GM21825 (cell line): ENCODE results near the gene MBD2.
"Not testable (repeated sequence)": the region's sequence is repeated elsewhere in the genome, so short reads cannot be mapped to it uniquely, and the experiment has no call there.

Experiments
- ATAC-seq: cut with Tn5 transposase; IDR thresholded peaks from one replicate; pipeline ENCODE4 v1.9.1; 2021; ENCODE audit warnings: mild to moderate bottlenecking, moderate library complexity; ENCODE audit not compliant: unreplicated experiment

The MBD2 gene

GRCh38 chr18:54238173-54238936 lies 13.9 kb upstream of the MBD2 start:
- ATAC-seq, result no peak

DNA sequence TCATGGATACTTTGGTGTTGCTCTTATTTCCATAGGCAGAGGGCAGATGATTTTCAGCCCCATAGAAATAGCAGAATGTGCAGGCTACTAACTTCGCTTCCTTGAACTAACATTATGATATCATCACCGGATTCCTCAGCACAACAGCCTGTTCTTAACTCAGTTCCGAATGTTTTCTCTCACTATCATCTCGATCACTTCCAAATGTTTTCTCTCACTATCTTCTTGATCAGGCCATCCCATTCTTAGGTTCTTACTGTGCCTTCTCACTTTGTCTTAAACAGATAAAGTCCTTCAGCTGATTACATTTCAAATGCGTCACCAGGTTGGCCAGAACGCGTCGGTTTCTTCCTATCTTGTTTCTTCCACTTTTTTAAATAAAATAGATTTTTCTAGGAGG lies 11.4 kb upstream of the MBD2 start:
- no peak for ATAC-seq

DNA sequence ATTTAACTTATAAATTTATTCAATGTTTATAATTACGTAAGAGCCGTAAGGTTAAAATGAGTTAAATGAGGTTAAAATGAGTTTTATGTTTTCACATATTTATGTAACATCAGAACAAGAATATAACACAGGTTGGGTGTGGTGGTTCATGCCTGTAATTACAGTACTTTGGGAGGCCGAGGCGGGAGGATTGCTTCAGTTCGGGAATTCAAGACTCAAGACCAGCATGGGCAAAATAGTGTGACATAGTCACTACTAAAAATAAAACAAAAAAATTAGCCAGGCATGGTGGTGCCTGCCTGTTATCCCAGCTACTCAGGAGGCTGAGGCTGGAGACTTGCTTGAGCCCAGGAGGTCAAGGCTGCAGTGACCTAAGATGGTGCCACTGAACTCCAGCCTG lies 9.3 kb upstream of the MBD2 start:
- no peak for ATAC-seq

DNA sequence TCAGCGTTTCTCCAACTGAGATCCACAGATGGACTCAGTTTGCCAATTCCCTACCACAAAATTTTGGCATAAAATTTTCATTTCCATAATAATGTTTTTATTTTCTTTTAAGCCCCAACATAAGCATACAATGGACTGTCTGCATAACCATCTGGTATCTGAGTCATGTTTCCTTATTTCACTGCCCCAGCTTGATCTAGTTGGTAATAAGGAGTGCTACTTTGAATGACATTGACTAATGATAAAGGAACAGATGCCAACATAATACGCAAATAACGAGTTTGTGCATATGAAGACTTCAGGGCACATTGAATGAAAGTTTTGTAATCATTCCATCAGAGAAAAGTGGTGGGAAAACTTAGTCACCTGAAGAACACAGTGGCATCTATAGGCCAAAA lies 8.8 kb upstream of the MBD2 start:
- ATAC-seq, result no peak

DNA sequence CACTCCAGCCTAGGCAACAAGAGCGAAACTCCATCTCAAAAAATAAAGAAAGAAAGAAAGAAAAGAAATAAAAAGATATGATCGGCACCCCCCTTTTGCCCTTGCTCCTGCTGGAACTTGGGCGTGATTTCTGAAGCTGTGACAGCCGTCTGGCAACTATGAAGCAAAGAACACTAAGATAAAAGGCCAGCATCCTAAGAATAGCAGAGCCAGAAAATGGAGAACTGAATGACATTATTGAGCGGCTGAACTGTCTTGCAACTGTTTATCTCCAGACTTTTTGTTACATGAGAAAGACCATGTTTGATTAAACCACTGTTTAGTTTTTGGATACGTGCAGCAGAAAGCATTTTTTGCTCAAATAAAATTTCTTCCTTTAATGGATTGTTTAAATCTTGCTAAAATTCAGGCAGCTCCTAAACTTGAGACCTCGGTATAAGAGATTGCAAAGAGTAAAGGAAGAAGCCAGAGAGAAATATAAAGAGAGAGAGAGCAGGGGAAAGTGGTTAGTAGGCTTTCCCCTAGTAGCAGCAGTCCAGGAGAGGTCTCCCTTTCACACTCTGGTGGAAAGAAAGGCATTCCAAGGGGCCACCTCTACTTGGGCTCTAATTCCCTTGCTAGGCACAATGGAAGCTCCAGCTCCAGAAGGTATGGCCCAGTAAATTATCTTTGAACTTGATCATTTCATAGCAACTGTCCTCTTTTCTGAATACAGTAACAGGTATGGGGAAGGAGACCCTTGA lies 8.2 kb upstream of the MBD2 start:
- ATAC-seq, result no peak

- ATAC-seq, result no peak
Observed at GRCh38 chr18:54229421-54230059, 5.1 kb upstream of the MBD2 start.

- no peak for ATAC-seq
Observed at GRCh38 chr18:54228364-54228763, 3.9 kb upstream of the MBD2 start.

- peak; percentile 19 for ATAC-seq
Observed at GRCh38 chr18:54223568-54224241, 764 bp downstream of the MBD2 start.

GRCh38 chr18:54222922-54223567 lies 1.4 kb downstream of the MBD2 start:
- peak; percentile 35 for ATAC-seq

DNA sequence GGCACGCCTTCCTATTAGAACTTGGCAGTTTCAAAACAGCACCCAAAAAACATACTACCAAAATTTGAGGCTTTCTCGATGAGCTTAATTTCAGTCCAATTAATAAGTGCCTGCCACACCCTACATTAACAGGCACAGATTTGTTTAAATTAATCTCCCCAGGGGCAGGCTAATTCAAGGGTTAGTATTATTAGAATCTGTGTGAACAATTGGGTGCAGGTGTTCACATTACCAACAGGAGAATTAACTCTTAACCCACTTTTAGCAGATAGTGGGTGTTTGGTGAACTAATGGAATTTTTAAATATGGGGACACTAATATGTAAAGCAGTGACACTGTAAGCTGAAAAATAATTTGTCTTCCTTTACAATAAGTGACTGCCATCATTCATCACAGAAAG lies 4.1 kb downstream of the MBD2 start:
- ATAC-seq, result no peak

DNA sequence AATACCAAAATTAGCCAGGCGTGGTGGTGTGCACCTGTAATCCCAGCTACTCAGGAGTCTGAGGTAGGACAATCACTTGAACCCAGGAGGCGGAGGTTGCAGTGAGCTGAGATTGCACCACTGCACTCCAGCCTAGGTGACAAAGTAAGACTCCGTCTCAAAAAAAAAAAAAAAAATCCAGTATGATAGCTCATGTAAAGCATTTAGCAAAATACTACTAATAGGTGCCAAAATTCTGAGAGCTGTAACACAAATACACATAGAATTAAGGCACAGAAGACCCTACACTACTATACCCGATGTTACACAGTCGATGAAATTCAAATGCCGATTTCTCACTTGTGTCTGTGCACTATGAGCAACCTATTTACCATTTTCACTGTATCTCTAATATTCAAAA lies 5.7 kb downstream of the MBD2 start:
- not testable (repeated sequence) for ATAC-seq

- ATAC-seq, result no peak
Observed at GRCh38 chr18:54218299-54218698, 6.2 kb downstream of the MBD2 start.

DNA sequence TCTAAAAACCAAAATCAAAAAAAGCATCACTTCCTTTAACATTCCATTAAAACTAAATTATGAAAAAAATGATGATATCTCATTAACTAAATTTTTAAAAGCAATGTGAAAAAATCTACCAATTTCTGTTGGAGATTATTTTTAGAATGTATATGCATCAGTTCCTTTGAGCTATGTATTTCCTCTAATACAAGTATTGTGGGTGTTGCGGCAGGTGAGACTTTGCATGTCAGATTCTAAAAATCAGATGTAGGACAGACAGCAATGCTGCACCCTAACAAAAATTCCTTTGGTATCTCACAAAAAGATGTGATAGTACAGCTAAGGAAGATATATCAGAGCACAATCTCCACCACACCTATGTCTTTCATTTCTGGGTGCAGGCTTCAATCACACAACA lies 6.8 kb downstream of the MBD2 start:
- ATAC-seq, result no peak

DNA sequence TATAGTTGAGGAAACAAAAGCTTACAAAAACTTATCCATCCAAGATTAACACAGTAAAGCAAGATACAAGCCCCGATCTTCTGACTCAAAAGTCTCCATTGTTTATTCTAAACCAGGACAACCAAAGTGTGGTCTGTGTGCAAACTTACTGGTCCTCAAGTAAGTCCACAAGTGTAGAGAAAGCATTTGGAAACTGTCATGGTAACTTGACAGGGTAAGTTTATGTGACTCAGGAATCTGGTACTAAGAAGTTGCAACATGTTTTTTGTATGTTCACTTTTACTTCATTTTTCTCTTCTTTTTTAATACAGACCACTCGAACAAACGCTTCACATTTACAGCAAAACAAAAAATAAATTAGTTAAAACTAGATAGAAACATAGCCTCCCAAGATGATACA lies 9.4 kb downstream of the MBD2 start:
- ATAC-seq, result no peak

- no peak for ATAC-seq
Observed at GRCh38 chr18:54210463-54210862, 14.0 kb downstream of the MBD2 start.

- peak; percentile 83 for ATAC-seq
Observed at GRCh38 chr18:54209471-54210180, 14.8 kb downstream of the MBD2 start.

GRCh38 chr18:54206447-54206846 lies 18.0 kb downstream of the MBD2 start:
- ATAC-seq, result no peak

DNA sequence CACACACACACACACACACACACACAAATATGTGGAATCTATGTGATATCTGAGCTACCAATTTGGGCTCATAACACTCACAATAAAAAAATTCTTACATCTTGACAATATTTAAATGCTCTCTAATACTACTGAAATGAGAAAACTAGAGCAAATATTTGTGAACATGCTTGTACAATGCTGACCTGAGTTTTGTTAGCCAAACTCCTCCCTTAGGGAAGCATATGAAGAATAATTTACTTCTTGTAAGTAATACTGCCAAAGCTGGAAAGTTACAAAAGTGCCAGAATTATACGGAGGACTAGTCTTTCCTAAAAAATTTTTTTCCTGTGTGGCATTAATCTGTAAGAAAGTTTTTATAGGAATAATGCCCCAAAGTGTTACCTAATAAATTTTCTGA lies 18.5 kb downstream of the MBD2 start:
- ATAC-seq, result no peak

- not testable (repeated sequence) for ATAC-seq
Observed at GRCh38 chr18:54205448-54205847, 19.0 kb downstream of the MBD2 start.

- no peak for ATAC-seq
Observed at GRCh38 chr18:54204883-54205282, 19.6 kb downstream of the MBD2 start.
